DOHH2 (cell line): ENCODE results near the gene ZP3.

Experiments
- CTCF ChIP-seq: fragments of 200-600 bp; sonication (generic); IDR thresholded peaks from one replicate; pipeline ENCODE4 v1.5.1; 2014; ENCODE audit warnings: antibody characterized with exemption, mild to moderate bottlenecking, low read depth, low read length; ENCODE audit not compliant: poor library complexity, severe bottlenecking
- EZH2phosphoT487 ChIP-seq: fragments of 200-600 bp; sonication (generic); IDR thresholded peaks from 2 replicates; pipeline ENCODE4 v1.6.1; 2017; ENCODE audit warnings: borderline replicate concordance, mild to moderate bottlenecking, antibody characterized with exemption, low read length, moderate library complexity, mixed read lengths

- no peak for TF ChIP-seq CTCF
- no peak for TF ChIP-seq EZH2phosphoT487
Observed at GRCh38 chr7:76403780-76404494, 20.8 kb upstream of the ZP3 start.
